Activated T-cell treated with anti-CD3 and anti-CD28 coated beads, Interleukin-2, amount 50 U/mL, for 24 hours (primary cell): ENCODE measurements around the gene PDK4.
"Not testable (repeated sequence)": the region's sequence is repeated elsewhere in the genome, so short reads cannot be mapped to it uniquely, and the experiment has no call there.

Experiments used
- DNase-seq: peaks from one replicate; pipeline ENCODE4 v3.0.0-alpha.2; 2020
- H3K27ac Mint-ChIP-seq: 2 replicates; pipeline ENCODE4 v1.8.0; 2020; ENCODE audit warnings: mild to moderate bottlenecking, mixed read lengths
- H3K27me3 Mint-ChIP-seq: 2 replicates; pipeline ENCODE4 v1.8.0; 2020; ENCODE audit warnings: mixed read lengths
- H3K36me3 Mint-ChIP-seq: 2 replicates; pipeline ENCODE4 v1.8.0; 2020; ENCODE audit warnings: low read depth, mixed read lengths
- H3K4me1 Mint-ChIP-seq: 2 replicates; pipeline ENCODE4 v1.8.0; 2020; ENCODE audit warnings: low read depth, mixed read lengths
- H3K4me3 Mint-ChIP-seq: 2 replicates; pipeline ENCODE4 v1.8.0; 2020; ENCODE audit warnings: mild to moderate bottlenecking, moderate library complexity, mixed read lengths
- H3K9me3 Mint-ChIP-seq: 2 replicates; pipeline ENCODE4 v1.8.0; 2020; ENCODE audit warnings: mixed read lengths

PDK4 gene

GRCh38 chr7:95614442-95614940, 18.2 kb upstream of the PDK4 start:
- H3K27me3 Mint-ChIP-seq, result peaks cover 3% of the 10 kb centered on the region
- H3K36me3 Mint-ChIP-seq, result no peaks in the 10 kb centered on the region
- no peak overlapping the region for H3K27ac Mint-ChIP-seq
- no peaks in the 10 kb centered on the region for H3K4me1 Mint-ChIP-seq
- H3K9me3 Mint-ChIP-seq, result peaks cover 5% of the 10 kb centered on the region
- no peak overlapping the region for H3K4me3 Mint-ChIP-seq
- no peak for DNase-seq

GRCh38 chr7:95611224-95611623, 14.9 kb upstream of the PDK4 start:
- Mint-ChIP-seq H3K27ac (no peak overlapping the region), H3K9me3 (peaks cover 5% of the 10 kb centered on the region), H3K27me3 (peaks cover 3% of the 10 kb centered on the region), H3K36me3 (no peaks in the 10 kb centered on the region), H3K4me3 (no peak overlapping the region), H3K4me1 (no peaks in the 10 kb centered on the region)
- DNase-seq, result no peak

GRCh38 chr7:95609277-95609971, 13.1 kb upstream of the PDK4 start:
- H3K4me1 Mint-ChIP-seq, result no peaks in the 10 kb centered on the region
- H3K27ac Mint-ChIP-seq, result no peak overlapping the region

GRCh38 chr7:95608359-95609173, 12.2 kb upstream of the PDK4 start:
- Mint-ChIP-seq H3K27me3 (peaks cover 3% of the 10 kb centered on the region), H3K27ac (no peak overlapping the region), H3K4me3 (no peak overlapping the region), H3K36me3 (no peaks in the 10 kb centered on the region), H3K9me3 (no peaks in the 10 kb centered on the region), H3K4me1 (no peaks in the 10 kb centered on the region)
- no peak for DNase-seq

More at GRCh38 chr7:95609277-95609971, 13.1 kb upstream of the PDK4 start:
- Mint-ChIP-seq H3K4me3 (no peak overlapping the region), H3K27me3 (peaks cover 3% of the 10 kb centered on the region), H3K9me3 (peaks cover 2% of the 10 kb centered on the region), H3K36me3 (no peaks in the 10 kb centered on the region)
- no peak for DNase-seq

GRCh38 chr7:95607561-95607960, 11.2 kb upstream of the PDK4 start:
- no peak overlapping the region for H3K4me3 Mint-ChIP-seq
- H3K27me3 Mint-ChIP-seq, result peaks cover 3% of the 10 kb centered on the region
- no peak for DNase-seq
- H3K4me1 Mint-ChIP-seq, result no peaks in the 10 kb centered on the region
- H3K9me3 Mint-ChIP-seq, result no peaks in the 10 kb centered on the region
- H3K36me3 Mint-ChIP-seq, result no peaks in the 10 kb centered on the region
- H3K27ac Mint-ChIP-seq, result no peak overlapping the region

- no peak overlapping the region for H3K27ac Mint-ChIP-seq
- no peaks in the 10 kb centered on the region for H3K9me3 Mint-ChIP-seq
- DNase-seq, result no peak
- H3K4me1 Mint-ChIP-seq, result no peaks in the 10 kb centered on the region
- H3K27me3 Mint-ChIP-seq, result no peaks in the 10 kb centered on the region
- no peaks in the 10 kb centered on the region for H3K36me3 Mint-ChIP-seq
- no peak overlapping the region for H3K4me3 Mint-ChIP-seq
Measured at GRCh38 chr7:95605275-95605674, 9.0 kb upstream of the PDK4 start.

GRCh38 chr7:95604811-95605210, 8.5 kb upstream of the PDK4 start:
- not testable (repeated sequence) for H3K4me3 Mint-ChIP-seq, H3K36me3 Mint-ChIP-seq, H3K9me3 Mint-ChIP-seq, H3K27me3 Mint-ChIP-seq, H3K27ac Mint-ChIP-seq, H3K4me1 Mint-ChIP-seq, DNase-seq

- DNase-seq, H3K27ac Mint-ChIP-seq, H3K36me3 Mint-ChIP-seq, H3K27me3 Mint-ChIP-seq, H3K4me3 Mint-ChIP-seq, H3K9me3 Mint-ChIP-seq, H3K4me1 Mint-ChIP-seq: not testable (repeated sequence)
Measured at GRCh38 chr7:95604397-95604796, 8.1 kb upstream of the PDK4 start.

GRCh38 chr7:95602421-95602820, 6.1 kb upstream of the PDK4 start:
- Mint-ChIP-seq H3K27ac (no peak overlapping the region), H3K4me1 (no peaks in the 10 kb centered on the region), H3K27me3 (peaks cover 11% of the 10 kb centered on the region), H3K36me3 (no peaks in the 10 kb centered on the region), H3K9me3 (no peaks in the 10 kb centered on the region), H3K4me3 (no peak overlapping the region)
- no peak for DNase-seq

GRCh38 chr7:95601316-95601715, 5.0 kb upstream of the PDK4 start:
- H3K9me3 Mint-ChIP-seq, result no peaks in the 10 kb centered on the region

GRCh38 chr7:95599069-95599468, 2.8 kb upstream of the PDK4 start:
- no peak overlapping the region for H3K27ac Mint-ChIP-seq
- no peaks in the 10 kb centered on the region for H3K9me3 Mint-ChIP-seq
- DNase-seq, result no peak
- H3K27me3 Mint-ChIP-seq, result peaks cover 34% of the 10 kb centered on the region
- H3K4me3 Mint-ChIP-seq, result no peak overlapping the region
- H3K4me1 Mint-ChIP-seq, result peaks cover 8% of the 10 kb centered on the region
- H3K36me3 Mint-ChIP-seq, result no peaks in the 10 kb centered on the region

More at GRCh38 chr7:95601316-95601715, 5.0 kb upstream of the PDK4 start:
- Mint-ChIP-seq H3K27me3 (peaks cover 22% of the 10 kb centered on the region), H3K4me1 (peaks cover 4% of the 10 kb centered on the region), H3K36me3 (no peaks in the 10 kb centered on the region), H3K4me3 (no peak overlapping the region), H3K27ac (no peak overlapping the region)
- no peak for DNase-seq

- no peaks in the 10 kb centered on the region for H3K36me3 Mint-ChIP-seq
- H3K27ac Mint-ChIP-seq, result no peak overlapping the region
- no peaks in the 10 kb centered on the region for H3K9me3 Mint-ChIP-seq
- H3K4me3 Mint-ChIP-seq, result no peak overlapping the region
- DNase-seq, result no peak
- H3K27me3 Mint-ChIP-seq, result peaks cover 34% of the 10 kb centered on the region
- peaks cover 8% of the 10 kb centered on the region for H3K4me1 Mint-ChIP-seq
Measured at GRCh38 chr7:95598511-95598910, 2.2 kb upstream of the PDK4 start.

GRCh38 chr7:95595746-95596197, 544 bp downstream of the PDK4 start:
- Mint-ChIP-seq H3K27me3 (peaks cover 34% of the 10 kb centered on the region), H3K36me3 (no peaks in the 10 kb centered on the region), H3K27ac (no peak overlapping the region), H3K4me3 (no peak overlapping the region), H3K9me3 (no peaks in the 10 kb centered on the region), H3K4me1 (peaks cover 8% of the 10 kb centered on the region)
- DNase-seq, result no peak

GRCh38 chr7:95594185-95594584, 2.1 kb downstream of the PDK4 start:
- Mint-ChIP-seq H3K9me3 (no peaks in the 10 kb centered on the region), H3K27me3 (peaks cover 32% of the 10 kb centered on the region), H3K4me1 (peaks cover 8% of the 10 kb centered on the region), H3K36me3 (no peaks in the 10 kb centered on the region), H3K27ac (no peak overlapping the region), H3K4me3 (no peak overlapping the region)
- no peak for DNase-seq

- no peak overlapping the region for H3K4me3 Mint-ChIP-seq
- peaks cover 8% of the 10 kb centered on the region for H3K4me1 Mint-ChIP-seq
- H3K36me3 Mint-ChIP-seq, result no peaks in the 10 kb centered on the region
- H3K27me3 Mint-ChIP-seq, result peaks cover 29% of the 10 kb centered on the region
- H3K9me3 Mint-ChIP-seq, result no peaks in the 10 kb centered on the region
- no peak for DNase-seq
- H3K27ac Mint-ChIP-seq, result no peak overlapping the region
Measured at GRCh38 chr7:95593343-95593742, 3.0 kb downstream of the PDK4 start.
